ENCODE data around the gene STK10. TPM values are rescaled to one million over a fixed set of nuclear protein-coding genes. Genes with fewer than 3 reads are reported as not detected.
"Not testable (repeated sequence)": the region's sequence is repeated elsewhere in the genome, so short reads cannot be mapped to it uniquely, and the experiment has no call there.

Gene STK10
- total RNA-seq, 1 donor from 2014 or later, result 41.9 TPM

DNA sequence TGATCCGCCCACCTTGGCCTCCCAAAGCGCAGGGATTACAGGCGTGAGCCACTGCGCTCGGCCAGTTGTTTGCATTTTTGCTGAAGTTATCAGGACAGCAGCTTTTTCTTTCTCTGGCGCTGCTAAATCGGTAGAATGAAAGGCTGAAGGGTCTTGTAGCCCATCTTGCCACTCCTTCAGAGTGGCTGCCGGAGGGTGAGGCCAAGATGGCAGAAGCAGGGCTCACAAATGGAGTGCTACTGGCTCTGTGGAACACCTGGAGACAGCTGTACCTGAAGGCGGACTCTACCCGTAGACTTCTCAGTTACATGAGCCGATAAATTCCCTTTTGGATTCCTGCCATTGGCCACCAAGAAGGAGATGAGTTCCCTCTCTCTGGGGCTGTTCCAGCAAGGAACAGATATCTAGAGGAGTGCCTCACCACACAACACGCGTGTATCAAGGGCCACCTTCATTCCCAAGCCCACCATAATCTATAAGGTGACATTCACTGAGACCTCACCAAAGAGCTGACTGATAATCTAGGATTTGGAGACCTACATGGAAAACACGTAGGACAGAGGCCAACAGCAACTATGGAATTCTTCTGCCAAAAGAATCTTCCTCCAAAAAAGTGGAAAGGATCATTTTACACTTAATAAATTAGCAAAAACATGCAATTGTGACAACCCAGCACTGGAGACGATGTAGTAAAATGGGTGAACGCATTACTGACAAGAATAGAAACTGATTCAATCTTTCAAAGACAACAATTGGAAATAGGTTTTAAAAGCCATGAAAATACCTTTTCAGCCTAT is 21.8 kb downstream of the STK10 start:
- no peak for DNase-seq (ENCODE audit: low spot score)

DNA sequence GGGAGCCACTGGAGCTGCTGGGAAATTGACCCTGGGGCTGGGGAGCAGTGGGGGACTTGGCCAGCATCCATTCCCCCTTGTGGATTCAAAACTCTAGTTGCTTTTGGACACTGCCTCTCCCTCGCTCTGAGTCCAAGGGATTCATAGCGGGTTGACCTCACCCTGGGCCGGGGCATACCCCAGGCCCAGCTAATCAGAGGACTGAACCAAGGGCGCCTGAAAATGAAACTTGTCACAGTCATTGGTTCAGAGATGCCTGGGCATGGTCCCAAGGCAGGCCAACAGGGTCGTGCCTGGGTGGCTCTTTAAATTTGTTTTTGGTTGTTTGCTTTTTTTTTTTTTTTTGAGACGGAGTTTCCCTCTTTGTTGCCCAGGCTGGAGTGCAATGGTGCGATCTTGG is 22.6 kb downstream of the STK10 start:
- DNase-seq (ENCODE audit: low spot score), result no peak

GRCh38 chr5:172164769-172165212 is 23.2 kb downstream of the STK10 start:
- DNase-seq (ENCODE audit: low spot score), result no peak

GRCh38 chr5:172163346-172163745 is 24.7 kb downstream of the STK10 start:
- no peak for DNase-seq (ENCODE audit: low spot score)

GRCh38 chr5:172162987-172163343 is 25.1 kb downstream of the STK10 start:
- DNase-seq (ENCODE audit: low spot score), result no peak

DNA sequence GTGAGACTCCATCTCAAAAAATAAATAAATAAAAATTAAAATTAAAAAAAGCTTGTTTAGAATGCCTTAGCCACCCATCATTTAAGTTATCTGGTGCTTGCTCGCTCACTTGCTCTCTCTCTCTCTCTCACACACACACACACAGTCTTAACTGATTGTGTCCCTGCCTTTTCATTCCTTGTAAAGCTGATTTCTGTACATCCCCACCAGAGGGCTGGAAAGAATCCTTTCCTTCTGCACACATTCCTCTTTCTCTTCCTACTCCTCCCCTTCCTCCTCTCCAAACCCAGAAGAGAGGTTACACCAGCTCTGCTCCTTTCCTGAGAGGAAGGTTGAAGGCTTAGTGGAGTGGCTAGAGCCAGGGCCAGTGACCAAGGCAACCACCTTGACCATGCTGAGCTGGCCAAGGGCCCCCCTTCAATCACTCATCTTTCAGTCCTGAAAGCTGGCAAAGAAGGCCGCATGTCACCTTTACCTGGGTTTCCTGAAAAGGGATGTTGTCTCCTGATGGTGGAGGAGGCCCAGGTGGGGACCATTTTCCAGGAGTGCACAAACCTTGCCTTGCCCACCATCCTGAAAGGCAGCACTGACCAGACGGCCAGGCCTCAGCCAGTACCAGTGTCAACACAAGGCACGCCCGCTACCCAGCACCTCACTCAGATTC is 25.6 kb downstream of the STK10 start:
- no peak for DNase-seq (ENCODE audit: low spot score)

DNA sequence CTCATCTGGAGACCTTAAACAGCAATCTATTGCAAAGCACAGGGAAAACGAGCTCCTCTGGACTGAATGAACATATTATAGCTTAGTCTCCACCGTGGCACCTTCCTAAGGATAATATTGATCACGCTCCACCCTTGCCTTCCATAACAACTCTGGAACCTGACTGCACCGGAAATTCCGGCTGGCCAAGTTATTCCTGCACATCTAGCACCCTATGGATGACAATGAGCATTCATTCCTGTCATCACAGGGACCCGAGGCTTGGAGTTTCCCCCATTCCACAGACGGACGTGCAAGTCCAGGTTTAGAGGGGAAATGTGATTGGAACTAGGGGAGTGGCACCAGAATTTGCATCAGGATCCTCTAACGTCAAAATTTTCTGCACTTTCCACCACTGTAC is 27.5 kb downstream of the STK10 start:
- DNase-seq (ENCODE audit: low spot score), result no peak

GRCh38 chr5:172159016-172159415 is 29.0 kb downstream of the STK10 start:
- DNase-seq (ENCODE audit: low spot score), result no peak

DNA sequence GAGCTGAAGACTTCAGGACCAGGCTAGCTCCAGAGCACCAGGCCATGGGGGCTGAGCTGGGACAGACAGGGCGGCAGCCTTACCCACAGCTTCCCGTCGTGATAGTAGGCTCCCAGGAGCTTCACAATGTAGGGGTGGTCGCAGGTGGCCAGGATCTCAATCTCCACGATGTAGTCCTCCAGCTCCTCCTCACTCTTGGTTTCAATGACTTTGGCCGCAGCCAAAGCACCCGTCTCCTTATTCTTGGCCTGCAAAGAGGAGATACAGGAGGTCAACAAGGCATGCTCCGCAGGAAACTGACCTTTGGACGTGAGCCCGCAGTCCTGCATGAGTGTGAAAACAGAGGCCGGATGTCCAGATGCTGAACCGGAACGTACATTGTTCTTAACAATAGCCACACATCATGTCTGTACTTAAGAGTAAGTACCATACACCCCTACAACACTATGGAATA is 31.5 kb downstream of the STK10 start:
- DNase-seq (ENCODE audit: low spot score), result no peak

DNA sequence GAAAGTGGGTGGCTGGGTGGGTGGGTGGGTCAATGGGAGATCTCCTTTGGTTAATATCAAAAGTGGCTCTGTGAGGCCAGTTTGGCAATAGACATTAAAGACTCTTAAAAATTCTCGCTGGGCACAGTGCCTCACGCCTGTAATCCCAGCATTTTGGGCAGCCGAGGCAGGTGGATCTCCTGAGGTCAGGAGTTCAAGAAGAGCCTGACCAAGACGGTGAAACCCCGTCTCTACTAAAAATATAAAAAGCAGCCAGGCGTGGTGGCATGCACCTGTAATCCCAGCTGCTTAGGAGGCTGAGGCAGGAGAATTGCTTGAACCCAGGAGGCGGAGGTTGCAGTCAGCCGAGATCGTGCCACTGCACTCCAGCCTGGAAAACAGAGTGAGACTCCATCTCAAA is 32.9 kb downstream of the STK10 start:
- not testable (repeated sequence) for DNase-seq (ENCODE audit: low spot score)

DNA sequence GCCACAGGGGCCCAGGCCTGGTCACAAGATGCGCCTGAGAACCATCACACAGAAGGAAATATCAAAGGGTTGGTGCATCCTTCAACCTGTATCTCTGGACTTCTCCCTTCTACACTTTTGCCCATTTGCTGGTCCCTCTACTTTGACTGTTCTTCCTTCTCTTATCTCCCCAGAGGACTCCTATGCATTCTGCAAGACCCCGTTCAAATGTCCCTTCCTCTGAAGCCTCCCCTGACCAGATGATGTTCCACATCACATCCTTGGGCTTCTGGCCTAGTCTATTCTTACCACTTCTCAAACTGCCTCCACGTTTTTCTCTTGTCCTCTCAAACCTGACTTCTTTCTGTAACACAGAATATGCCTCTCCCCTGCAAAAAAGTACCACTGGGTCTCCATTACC is 34.3 kb downstream of the STK10 start:
- DNase-seq (ENCODE audit: low spot score), result no peak

- DNase-seq (ENCODE audit: low spot score), result no peak
Measured at GRCh38 chr5:172151661-172152210, 36.3 kb downstream of the STK10 start.

DNA sequence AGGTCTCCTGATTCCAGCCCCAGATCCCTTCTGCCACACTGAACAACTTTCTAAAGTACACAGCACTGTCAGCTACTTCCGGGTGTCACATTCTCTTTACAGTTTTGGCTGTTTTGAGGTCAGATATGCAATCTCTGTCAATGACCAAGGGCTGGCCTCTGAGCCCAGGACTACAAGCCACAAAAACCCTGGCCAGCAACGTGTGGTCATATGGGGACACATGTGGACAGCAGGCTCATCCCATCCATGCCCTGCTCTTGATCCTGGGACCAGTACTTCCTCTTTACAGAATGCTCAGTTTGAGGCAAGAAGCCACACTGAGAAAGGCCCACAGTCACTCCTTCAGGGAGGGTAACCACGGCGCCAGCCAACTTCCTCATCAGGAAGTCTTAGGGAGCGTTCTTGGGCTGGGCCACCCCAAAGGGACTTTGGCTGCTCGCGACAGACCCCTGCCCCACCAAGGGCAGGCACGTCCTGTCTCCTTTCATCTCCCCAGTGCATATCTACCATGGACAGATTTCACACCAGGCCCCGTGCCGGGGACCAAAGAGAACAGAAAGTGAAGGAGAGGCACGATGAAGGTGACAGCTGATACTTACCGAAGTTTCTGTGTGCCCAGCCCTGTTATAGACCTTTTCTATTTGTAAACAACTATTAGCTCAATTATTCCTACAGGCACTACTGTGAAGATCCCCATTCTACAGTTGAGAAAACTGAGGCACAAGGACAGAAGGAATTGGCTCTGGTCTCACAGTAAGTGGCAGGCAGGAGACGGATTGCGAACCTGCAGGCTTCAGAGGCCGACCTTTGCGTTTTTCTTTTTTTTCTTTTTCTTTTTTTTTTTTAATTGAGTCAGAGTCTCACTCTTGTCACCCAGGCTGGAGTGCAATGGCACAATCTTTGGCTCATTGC is 37.3 kb downstream of the STK10 start:
- DNase-seq (ENCODE audit: low spot score), result peak; percentile 54

- DNase-seq (ENCODE audit: low spot score), result not testable (repeated sequence)
Measured at GRCh38 chr5:172149481-172149880, 38.5 kb downstream of the STK10 start.

DNA sequence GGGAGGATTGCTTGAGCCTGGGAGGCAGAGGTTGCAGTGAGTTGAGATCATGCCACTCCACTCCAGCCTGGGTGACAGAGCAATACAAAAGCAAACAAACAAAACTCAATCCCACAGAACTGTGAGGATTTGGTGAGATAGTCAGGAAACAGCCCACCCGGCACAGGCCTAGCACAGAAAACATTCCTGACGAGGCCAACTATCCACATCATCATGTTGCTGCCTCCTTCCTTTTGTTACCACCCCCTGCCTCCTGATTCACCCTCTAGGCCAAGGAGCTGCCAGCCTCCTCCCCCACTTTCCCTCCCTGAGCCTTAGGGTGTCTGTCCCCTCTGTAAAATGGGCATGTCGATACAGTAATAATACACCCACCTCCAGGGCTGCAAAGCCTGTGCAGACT is 39.0 kb downstream of the STK10 start:
- no peak for DNase-seq (ENCODE audit: low spot score)

DNA sequence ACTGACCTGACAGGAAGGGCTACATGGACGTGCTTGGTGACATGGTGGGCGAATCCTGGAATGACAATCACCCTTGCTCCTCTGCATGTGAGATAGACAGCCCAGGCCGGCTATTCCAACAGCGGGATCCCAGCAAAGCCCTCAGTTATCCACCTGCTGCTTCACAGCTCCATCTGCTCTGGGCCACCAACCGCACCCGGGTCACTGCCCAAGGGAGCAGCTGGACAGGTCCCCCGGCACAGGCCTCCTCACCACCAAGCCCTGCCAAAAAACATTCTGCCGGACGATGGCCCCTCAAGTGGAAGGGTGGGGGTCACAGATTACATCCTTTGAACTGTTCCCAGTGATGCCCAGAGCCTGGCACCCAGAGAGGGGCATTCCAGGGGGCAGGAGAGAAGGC is 39.6 kb downstream of the STK10 start:
- no peak for DNase-seq (ENCODE audit: low spot score)

DNA sequence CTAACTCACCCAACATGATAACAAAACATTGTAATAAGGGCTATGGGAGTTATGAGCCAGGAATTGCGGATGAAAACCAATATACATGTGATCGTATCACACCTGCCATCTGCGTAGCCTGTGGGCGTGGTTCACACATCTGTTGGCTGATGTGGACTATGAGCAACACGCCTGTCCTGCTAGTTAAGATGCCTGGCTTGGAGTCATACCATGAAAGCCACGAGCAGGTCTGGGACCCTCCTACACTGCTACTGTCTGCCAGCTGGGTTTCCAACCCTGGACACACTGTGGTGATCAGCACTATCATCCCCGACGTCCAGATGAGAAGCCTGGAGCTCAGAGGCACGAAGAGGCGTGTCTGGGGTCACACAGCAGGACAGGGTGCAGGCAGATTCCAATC is 40.2 kb downstream of the STK10 start:
- DNase-seq (ENCODE audit: low spot score), result no peak

DNA sequence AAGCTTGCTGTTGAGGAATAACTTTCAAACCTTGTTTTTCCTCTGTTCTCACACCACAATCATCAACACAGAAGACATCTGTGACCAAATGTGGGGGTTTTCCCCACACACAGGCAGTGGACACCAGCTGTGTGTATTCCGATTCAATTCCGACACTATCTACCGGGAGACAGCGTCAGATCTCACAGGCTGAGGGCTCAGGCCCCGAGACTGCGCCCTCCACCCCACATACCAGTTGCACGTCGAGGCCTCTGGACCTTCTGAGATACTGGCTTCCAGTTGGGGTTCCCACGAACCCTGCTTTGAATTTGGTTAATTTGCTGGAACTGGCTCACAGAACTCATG is 41.3 kb downstream of the STK10 start:
- DNase-seq (ENCODE audit: low spot score), result no peak

DNA sequence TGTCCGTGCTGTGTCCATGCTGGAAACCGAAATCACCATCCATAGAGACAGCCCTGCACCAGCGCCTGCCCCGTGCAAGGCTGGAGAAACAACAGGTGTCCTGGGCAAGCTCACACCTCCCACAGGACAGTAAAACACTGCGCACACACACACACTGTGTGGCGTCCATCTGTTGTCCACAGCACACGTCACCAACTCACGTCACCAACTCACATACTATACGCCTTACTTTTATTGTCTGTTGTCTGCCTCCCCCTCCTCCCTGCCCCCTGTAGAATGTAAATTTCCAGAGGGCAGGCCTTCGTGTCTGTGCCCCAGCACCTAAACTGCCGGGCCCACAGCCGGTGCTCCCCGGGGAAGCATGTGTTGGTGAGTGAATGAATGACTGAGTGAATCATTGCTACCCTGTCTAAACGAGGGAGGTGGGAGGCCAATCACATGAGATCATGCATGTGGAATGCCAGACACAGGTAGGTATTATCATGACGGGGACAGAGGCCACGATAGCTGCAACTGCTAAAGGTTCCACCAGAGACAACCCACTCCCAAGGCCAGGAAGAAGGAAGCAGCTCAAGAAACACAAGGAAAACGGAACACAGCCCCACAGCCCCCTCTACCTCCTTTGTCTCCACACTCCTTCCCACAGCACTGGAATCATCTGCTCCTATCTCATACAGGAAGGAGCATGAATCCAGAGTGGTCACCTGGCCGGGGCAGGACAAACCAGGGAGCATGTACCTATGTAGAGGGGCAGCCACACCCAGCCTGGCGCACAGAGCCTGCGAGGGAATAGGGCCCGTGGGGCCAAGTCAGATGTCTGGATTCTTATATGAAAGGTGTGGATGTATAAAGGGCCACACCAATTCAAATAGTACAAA is 41.9 kb downstream of the STK10 start:
- DNase-seq (ENCODE audit: low spot score), result no peak

DNA sequence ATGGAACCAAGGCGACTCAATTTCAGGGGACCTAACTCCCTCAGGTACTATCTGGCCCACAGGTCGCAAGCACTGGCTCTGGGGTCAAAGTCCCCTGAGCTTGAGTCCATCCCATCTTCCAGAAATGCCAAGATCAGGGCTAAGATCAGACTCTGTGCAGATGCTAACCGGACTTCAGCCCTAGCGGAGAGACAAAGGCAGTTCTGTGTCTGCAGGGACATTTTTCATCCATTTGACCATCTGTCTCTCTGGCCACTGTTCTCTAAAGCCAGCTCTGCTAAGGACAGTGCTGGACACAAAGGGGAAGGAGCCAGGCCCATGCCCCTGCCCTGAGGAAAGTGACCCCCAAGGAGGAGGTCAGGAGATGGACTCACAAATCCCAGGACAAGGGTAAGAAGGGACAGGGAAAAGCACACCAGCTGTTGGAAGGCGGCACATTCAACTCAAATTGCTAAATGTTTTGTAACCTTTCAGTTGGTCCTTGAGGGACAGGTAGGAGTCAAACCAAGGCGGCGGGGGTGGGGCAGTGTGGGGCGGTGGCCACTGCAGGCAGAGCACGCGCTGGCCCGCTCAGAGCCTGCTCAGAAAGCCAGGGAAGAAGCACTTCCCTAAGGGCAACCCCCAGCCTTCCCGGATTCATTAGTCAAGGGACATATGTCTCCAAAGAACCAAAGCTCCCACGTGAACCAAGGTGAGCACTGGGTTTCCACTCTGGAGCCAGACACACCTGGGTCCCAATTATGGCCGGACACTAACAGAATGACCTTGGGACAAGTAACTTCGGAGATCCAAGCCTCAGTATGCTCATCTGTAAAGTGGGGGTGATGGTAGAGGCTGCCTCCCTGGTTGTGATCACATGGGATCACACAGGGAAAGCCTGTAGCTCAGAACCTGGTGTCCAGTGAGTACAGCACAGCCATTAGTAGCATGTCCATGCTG is 42.8 kb downstream of the STK10 start:
- DNase-seq (ENCODE audit: low spot score), result no peak
